Natural killer cell treated with Interleukin-12 subunit alpha and Interleukin-12 subunit beta and Interleukin-15 and Interleukin-18, amount 100 ng/mL, for 72 hours (primary cell): ENCODE results near the gene TBC1D17. TPM values are rescaled to one million over a fixed set of nuclear protein-coding genes. Genes with fewer than 3 reads are reported as not detected.

Experiments used
- ATAC-seq, 2 donors: fragments of 150-1000 bp; cut with Tn5 transposase in 1 of 2; sonication (Bioruptor Pico), chemical (Tn5 transposase) in 1 of 2; 2 replicates each; pipeline ENCODE4 v1.10.0; 2021
- DNase-seq: peaks from one replicate; pipeline ENCODE4 v3.0.0; 2022; ENCODE audit warnings: low spot score
- H3K27ac Mint-ChIP-seq, 2 donors: 1 replicate in 1 of 2; 2 replicates in 1 of 2; pipeline ENCODE4 v1.8.0; 2022; ENCODE audit warnings: mixed read lengths in 2 of 2, mild to moderate bottlenecking in 1 of 2, moderate library complexity in 1 of 2
- H3K27me3 Mint-ChIP-seq, 2 donors: 1 replicate in 1 of 2; 2 replicates in 1 of 2; pipeline ENCODE4 v1.8.0; 2022; ENCODE audit warnings: mixed read lengths in 2 of 2
- H3K36me3 Mint-ChIP-seq: one replicate; pipeline ENCODE4 v1.8.0; 2022; ENCODE audit warnings: mixed read lengths
- H3K4me1 Mint-ChIP-seq, 2 donors: 1 replicate in 1 of 2; 2 replicates in 1 of 2; pipeline ENCODE4 v1.8.0; 2022; ENCODE audit warnings: low read depth in 2 of 2, mixed read lengths in 2 of 2, mild to moderate bottlenecking in 1 of 2
- H3K4me3 Mint-ChIP-seq: one replicate; pipeline ENCODE4 v1.8.0; 2022; ENCODE audit warnings: mixed read lengths
- H3K9me3 Mint-ChIP-seq: 2 replicates; pipeline ENCODE4 v1.8.0; 2022; ENCODE audit warnings: mixed read lengths
- total RNA-seq, 2 donors: library from RNA; stranded (reverse); gene quantifications; one replicate each; pipeline ENCODE4 v1.2.3, GENCODE V29; 2022

TBC1D17 gene
- 10 to 100 TPM; 26.0 to 34.0 TPM for total RNA-seq

DNA sequence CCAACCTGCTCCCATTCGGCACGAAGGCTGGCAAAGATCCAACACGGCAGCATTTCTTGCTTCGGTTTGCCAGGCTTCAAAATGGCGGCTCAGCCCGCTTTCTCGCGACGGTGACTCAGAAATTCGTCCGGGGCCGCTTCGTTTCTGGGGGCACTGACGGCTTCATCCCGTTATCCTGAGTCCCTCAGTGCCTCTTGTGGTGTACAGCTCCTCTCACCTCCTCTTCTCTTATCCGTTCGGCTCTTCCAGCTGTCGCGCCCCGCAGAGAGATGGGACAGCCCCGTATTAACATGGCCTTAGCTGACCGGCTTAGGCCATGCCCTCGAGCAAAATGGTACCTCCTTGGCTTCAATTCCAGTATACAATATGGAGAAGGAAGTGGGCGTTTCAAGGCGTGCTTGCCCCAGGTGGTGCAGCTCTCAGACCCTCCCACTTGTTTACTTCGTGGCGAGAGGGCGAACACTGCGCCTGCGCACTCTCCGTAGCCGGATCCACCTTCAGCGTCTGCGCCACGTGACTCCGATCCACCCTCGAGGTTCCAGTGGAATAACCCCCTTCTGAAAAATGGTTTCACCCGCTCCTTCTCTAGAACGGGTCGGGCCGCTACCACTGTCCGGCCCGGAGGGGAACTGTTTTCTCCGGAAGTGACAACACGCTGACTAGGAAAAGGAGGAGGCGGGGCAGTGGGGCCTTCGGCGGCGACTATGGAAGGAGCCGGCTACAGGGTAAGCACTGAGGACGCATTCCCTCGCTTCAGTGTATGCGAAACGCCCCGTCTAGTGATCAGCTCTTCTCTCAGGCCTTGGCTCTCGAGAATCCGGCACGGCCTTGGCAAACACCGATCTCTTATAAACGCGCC lies at the start of gene TBC1D17, which contains the start of gene AKT1S1:
Gene TBC1D17 (plus strand): TSS at position 683 of the 859 bp plus-strand sequence. CDS start 22 bp downstream, at position 705.
Gene AKT1S1 (minus strand): TSS at position 336 of the 859 bp plus-strand sequence. CDS start 4,060 bp downstream, outside the sequence.
- H3K27ac Mint-ChIP-seq = no peak within 1 kb of the TSS
- DNase-seq (peak; percentile 100), ATAC-seq (peak; percentile 82 to 84)
- H3K4me3 Mint-ChIP-seq = no peak within 1 kb of the TSS
- peaks cover 22 to 26% of the 10 kb centered on the region in 2 donors for H3K4me1 Mint-ChIP-seq
- no peaks in the 10 kb centered on the region for H3K36me3 Mint-ChIP-seq
- no peaks in the 10 kb centered on the region for H3K27me3 Mint-ChIP-seq
- no peaks in the 10 kb centered on the region for H3K9me3 Mint-ChIP-seq

DNA sequence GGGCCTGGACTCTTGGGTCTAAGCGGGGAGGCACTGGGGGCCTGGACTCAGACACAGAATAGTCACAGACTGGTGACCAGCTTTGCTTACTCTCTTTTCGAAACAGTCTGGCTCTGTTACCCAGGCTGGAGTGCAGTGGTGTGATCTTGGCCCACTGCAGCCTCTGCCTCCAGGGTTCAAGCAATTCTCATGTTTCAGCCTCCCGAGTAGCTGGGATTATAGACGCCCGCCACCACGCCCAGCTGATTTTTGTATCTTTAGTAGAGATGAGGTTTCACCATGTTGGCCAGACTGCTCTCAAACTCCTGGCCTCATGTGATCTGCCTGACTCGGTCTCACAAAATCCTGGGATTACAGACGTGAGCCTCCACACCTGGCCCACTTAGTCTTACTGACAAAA lies 48.3 kb upstream of the TBC1D17 start:
- no peak for ATAC-seq
- H3K27ac Mint-ChIP-seq = no peak overlapping the region
- H3K4me1 Mint-ChIP-seq = peaks cover 12 to 14% of the 10 kb centered on the region in 2 donors
- no peak for DNase-seq
- H3K27me3 Mint-ChIP-seq = no peaks in the 10 kb centered on the region
- no peaks in the 10 kb centered on the region for H3K9me3 Mint-ChIP-seq
- no peaks in the 10 kb centered on the region for H3K36me3 Mint-ChIP-seq
- no peak overlapping the region for H3K4me3 Mint-ChIP-seq

DNA sequence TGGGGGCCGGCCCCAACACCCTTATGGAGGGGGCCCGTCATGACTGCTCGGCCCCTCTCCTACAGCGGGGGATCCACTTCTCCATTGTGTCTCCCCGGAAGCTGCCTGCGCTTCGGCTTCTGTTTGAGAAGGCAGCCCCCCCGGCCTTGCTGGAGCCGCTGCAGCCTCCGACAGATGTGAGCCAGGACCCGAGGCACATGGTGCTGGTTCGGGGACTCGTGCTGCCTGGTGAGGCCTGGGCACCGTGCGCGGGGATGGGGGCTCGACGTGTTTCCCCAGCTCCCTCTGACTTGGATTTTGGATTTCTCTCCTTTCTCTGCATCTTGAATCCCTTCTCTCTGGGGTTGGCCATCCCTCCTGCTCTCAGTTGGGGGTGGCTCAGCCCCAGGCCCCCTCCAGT lies 47.8 kb upstream of the TBC1D17 start:
- no peaks in the 10 kb centered on the region for H3K36me3 Mint-ChIP-seq
- ATAC-seq = no peak
- H3K4me3 Mint-ChIP-seq = no peak overlapping the region
- H3K27me3 Mint-ChIP-seq = no peaks in the 10 kb centered on the region
- no peak overlapping the region for H3K27ac Mint-ChIP-seq
- no peak for DNase-seq
- peaks cover 12 to 17% of the 10 kb centered on the region in 2 donors for H3K4me1 Mint-ChIP-seq
- H3K9me3 Mint-ChIP-seq = no peaks in the 10 kb centered on the region

DNA sequence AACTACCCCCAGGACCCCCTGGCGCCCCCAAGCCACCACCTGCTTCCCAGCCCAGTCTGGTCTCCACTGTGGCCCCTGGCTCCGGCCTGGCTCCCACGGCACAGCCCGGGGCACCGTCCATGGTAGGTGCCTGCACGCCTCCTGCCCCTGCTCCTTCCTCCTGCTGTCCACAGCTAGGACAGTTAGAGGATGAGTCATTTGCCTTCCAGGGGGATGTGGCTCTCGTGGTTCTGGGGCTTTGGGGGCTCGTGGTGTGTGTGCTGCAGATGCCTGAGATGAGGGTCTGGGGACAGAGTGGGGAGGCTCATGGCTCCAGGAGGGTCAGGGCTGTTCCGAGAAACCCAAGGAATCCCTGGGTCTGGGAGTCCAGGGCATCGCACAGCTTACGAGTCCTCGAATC lies 46.7 kb upstream of the TBC1D17 start:
- Mint-ChIP-seq H3K27ac (no peak overlapping the region), H3K27me3 (no peaks in the 10 kb centered on the region), H3K4me1 (peaks cover 12 to 17% of the 10 kb centered on the region in 2 donors), H3K9me3 (no peaks in the 10 kb centered on the region), H3K36me3 (no peaks in the 10 kb centered on the region), H3K4me3 (no peak overlapping the region)
- ATAC-seq (no peak), DNase-seq (no peak)

DNA sequence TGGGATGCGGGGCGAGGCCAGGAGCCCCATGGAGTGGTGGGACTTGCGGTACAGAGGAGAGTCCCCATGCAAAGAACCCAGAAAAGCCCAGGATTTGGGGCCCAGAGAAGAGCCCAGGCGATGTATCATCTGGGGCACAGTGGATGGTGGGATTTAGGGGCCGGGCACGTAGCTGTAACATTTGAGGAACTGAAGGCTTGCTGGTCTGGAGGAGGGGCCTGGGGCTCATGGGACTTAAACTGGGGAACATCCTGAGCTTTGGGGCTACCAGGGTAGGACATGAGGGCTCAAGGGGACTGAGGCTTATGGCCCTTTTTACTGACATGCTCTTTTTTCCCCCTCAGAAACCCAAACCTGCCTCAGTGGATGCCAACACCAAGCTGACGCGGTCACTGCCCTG lies 45.9 kb upstream of the TBC1D17 start:
- DNase-seq (no peak), ATAC-seq (no peak)
- no peak overlapping the region for H3K27ac Mint-ChIP-seq
- H3K4me1 Mint-ChIP-seq = peaks cover 12 to 14% of the 10 kb centered on the region in 2 donors
- H3K36me3 Mint-ChIP-seq = no peaks in the 10 kb centered on the region
- H3K9me3 Mint-ChIP-seq = no peaks in the 10 kb centered on the region
- no peak overlapping the region for H3K4me3 Mint-ChIP-seq
- no peaks in the 10 kb centered on the region for H3K27me3 Mint-ChIP-seq

- Mint-ChIP-seq H3K27ac (no peak overlapping the region), H3K9me3 (no peaks in the 10 kb centered on the region), H3K27me3 (no peaks in the 10 kb centered on the region), H3K4me3 (no peak overlapping the region), H3K4me1 (peaks cover 7 to 10% of the 10 kb centered on the region in 2 donors), H3K36me3 (peaks cover 5% of the 10 kb centered on the region)
- DNase-seq (no peak), ATAC-seq (no peak)
Measured at GRCh38 chr19:49832556-49832955, 44.9 kb upstream of the TBC1D17 start.

- Mint-ChIP-seq H3K9me3 (no peaks in the 10 kb centered on the region), H3K4me1 (peaks cover 11 to 19% of the 10 kb centered on the region in 2 donors), H3K4me3 (no peak overlapping the region), H3K27me3 (no peaks in the 10 kb centered on the region), H3K27ac (no peak overlapping the region), H3K36me3 (peaks cover 11% of the 10 kb centered on the region)
- ATAC-seq (no peak), DNase-seq (no peak)
Measured at GRCh38 chr19:49833599-49833998, 43.9 kb upstream of the TBC1D17 start.

GRCh38 chr19:49835562-49835961 lies 41.9 kb upstream of the TBC1D17 start:
- Mint-ChIP-seq H3K36me3 (peaks cover 16% of the 10 kb centered on the region), H3K27me3 (no peaks in the 10 kb centered on the region), H3K9me3 (no peaks in the 10 kb centered on the region), H3K4me3 (no peak overlapping the region), H3K27ac (no peak overlapping the region), H3K4me1 (peaks cover 13 to 17% of the 10 kb centered on the region in 2 donors)
- DNase-seq (no peak), ATAC-seq (no peak)

DNA sequence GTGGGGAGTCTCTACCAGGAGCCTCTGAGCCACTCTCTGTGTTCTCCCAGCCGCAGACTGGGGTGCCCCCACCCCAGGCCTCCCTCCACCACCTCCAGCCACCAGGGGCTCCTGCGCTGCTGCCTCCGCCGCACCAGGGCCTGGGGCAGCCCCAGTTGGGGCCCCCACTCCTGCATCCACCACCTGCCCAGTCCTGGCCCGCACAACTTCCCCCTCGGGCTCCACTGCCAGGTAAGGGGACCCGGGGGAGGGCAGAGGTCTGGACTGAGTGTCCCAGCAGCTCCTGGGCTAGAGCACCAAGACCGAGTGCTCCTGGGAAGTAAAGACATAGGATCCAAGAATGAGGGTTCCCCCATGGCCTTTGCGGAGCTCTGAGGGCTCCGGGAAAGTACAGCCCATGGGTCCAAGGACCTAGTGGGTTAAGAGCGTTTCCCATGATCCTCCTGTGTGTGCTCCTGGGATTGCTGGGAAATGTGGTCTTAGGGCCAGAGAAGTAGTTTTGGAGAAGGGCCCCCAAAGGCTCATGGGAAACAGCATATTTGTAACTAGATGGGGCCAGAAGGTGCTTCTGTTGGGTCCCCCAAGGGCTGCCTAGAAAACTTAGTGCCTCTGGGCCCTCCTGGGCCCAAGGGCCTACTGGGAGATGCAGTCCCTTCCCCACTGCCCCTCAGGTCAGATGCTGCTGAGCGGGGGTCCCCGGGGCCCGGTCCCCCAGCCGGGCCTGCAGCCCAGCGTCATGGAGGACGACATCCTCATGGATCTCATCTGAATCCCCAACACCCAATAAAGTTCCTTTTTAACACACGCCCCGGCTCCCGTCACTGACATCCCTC lies 41.1 kb upstream of the TBC1D17 start:
- H3K9me3 Mint-ChIP-seq = no peaks in the 10 kb centered on the region
- H3K27me3 Mint-ChIP-seq = no peaks in the 10 kb centered on the region
- DNase-seq = no peak
- ATAC-seq = peak in 1 of 2 donors; percentile 28
- H3K4me1 Mint-ChIP-seq = peaks cover 13 to 17% of the 10 kb centered on the region in 2 donors
- H3K4me3 Mint-ChIP-seq = no peak overlapping the region
- no peak overlapping the region for H3K27ac Mint-ChIP-seq
- peaks cover 16% of the 10 kb centered on the region for H3K36me3 Mint-ChIP-seq

DNA sequence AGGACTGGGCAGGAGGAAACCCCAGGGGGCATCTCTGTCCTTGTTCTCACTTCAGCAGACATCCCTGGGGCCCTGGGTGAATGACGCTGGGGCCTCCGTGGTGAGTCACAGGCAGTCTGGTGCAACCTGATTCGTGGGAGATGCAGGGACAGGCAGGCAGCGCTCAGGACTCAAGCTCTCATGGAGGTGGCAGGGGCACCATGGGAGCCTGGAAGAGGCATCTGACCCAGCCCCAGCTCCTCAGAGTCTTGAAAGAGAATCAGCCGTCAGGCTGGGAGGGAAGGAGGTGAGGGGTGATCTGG lies 40.5 kb upstream of the TBC1D17 start:
- H3K4me1 Mint-ChIP-seq = peaks cover 13 to 17% of the 10 kb centered on the region in 2 donors
- H3K4me3 Mint-ChIP-seq = no peak overlapping the region
- no peaks in the 10 kb centered on the region for H3K27me3 Mint-ChIP-seq
- ATAC-seq = no peak
- H3K36me3 Mint-ChIP-seq = peaks cover 16% of the 10 kb centered on the region
- no peak for DNase-seq
- no peak overlapping the region for H3K27ac Mint-ChIP-seq
- no peaks in the 10 kb centered on the region for H3K9me3 Mint-ChIP-seq

- Mint-ChIP-seq H3K4me3 (no peak overlapping the region), H3K4me1 (peaks cover 10 to 13% of the 10 kb centered on the region in 2 donors), H3K27me3 (no peaks in the 10 kb centered on the region), H3K9me3 (no peaks in the 10 kb centered on the region), H3K36me3 (peaks cover 16% of the 10 kb centered on the region), H3K27ac (no peak overlapping the region)
- ATAC-seq (no peak), DNase-seq (no peak)
Measured at GRCh38 chr19:49837425-49837824, 40.1 kb upstream of the TBC1D17 start.

DNA sequence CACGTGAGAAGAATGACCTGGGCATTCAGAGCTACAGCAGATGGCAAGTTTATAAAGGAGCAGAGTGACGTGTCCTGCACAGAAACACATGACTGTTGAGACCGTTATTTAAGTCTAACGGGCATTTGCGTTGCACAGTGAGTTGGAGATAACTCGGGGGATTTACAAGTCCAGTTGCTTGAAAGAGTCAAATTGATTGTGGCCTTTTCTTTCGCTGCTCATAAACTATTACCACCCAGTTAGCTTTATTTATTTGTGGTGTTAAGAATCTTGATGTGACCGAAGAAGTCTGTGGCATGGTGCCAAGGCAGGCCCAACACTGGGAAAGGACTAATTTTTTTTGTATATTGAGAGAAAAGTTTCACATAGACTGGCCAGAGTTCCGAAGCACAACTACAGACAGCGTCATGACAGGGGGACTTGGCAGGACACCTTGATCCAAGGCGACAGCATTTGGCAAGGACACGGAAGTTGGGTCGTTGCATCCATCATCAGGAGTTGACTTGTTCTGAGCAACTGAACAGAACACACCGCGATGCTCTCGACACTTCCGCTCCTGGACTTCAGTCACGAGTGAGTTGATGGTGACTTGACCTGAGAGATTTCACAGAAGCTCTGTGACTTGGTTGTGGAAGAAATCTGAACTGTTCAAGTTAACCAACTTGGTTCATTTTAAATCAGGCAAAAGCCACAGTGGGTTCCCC lies 38.5 kb upstream of the TBC1D17 start:
- Mint-ChIP-seq H3K27me3 (no peaks in the 10 kb centered on the region), H3K36me3 (peaks cover 16% of the 10 kb centered on the region), H3K4me3 (no peak overlapping the region), H3K27ac (no peak overlapping the region), H3K9me3 (no peaks in the 10 kb centered on the region), H3K4me1 (peaks cover 7 to 12% of the 10 kb centered on the region in 2 donors)
- ATAC-seq (no peak), DNase-seq (no peak)

DNA sequence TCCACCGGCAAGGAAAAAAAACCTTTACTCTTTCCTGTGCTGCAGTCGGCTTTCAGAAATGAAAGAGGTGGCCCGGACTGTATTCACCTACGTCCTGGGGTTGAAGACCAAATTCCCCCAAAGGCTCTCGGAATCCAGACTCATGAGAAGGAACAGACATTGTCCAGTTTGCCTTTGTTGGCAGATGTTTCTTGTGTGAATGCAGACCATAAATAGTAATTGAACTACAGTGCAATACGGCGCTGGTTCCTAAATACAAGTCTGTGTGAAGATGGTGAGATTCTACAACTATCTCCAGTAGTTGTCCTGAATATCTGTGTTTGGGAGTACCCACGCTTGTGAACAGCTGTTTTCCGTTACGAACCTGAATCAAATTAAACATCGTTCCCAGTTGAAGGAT lies 37.8 kb upstream of the TBC1D17 start:
- H3K4me1 Mint-ChIP-seq = peaks cover 7 to 10% of the 10 kb centered on the region in 2 donors
- H3K4me3 Mint-ChIP-seq = no peak overlapping the region
- DNase-seq = no peak
- H3K27me3 Mint-ChIP-seq = no peaks in the 10 kb centered on the region
- no peak overlapping the region for H3K27ac Mint-ChIP-seq
- H3K36me3 Mint-ChIP-seq = peaks cover 16% of the 10 kb centered on the region
- ATAC-seq = no peak
- no peaks in the 10 kb centered on the region for H3K9me3 Mint-ChIP-seq
